H1 (cell line): ENCODE measurements around the gene FOXP2. TPM values are rescaled to one million over a fixed set of nuclear protein-coding genes. Genes with fewer than 3 reads are reported as not detected.

ENCODE experiments used
- EP300 ChIP-seq, 2 experiments: IDR thresholded peaks; 1 replicate in 1 of 2; 2 replicates in 1 of 2; pipeline ENCODE4 v1.6.1; 2011 to 2012; ENCODE audit warnings: low read depth in 2 of 2, low read length in 2 of 2, mild to moderate bottlenecking in 2 of 2, borderline replicate concordance in 1 of 2, inconsistent platforms in 1 of 2, moderate library complexity in 1 of 2
- EZH2 ChIP-seq: fragments of 200-600 bp; sonication (generic); IDR thresholded peaks from 2 replicates; pipeline ENCODE4 v1.7.1; 2012; ENCODE audit warnings: low read depth, mild to moderate bottlenecking, moderate library complexity, low read length, inconsistent platforms; ENCODE audit not compliant: severe bottlenecking
- HDAC2 ChIP-seq, 2 experiments: fragments of 300-600 bp in 1 of 2; sonication (generic) in 1 of 2; IDR thresholded peaks; 2 replicates each; pipeline ENCODE4 v1.6.1; 2011 to 2012; ENCODE audit warnings: low read depth in 2 of 2, low read length in 2 of 2, mild to moderate bottlenecking in 2 of 2, moderate library complexity in 2 of 2, borderline replicate concordance in 1 of 2, inconsistent platforms in 1 of 2
- JUND ChIP-seq: IDR thresholded peaks from 2 replicates; pipeline ENCODE4 v1.6.1; 2011; ENCODE audit warnings: mild to moderate bottlenecking, improper control_type of control experiment, low read length
- KDM1A ChIP-seq: fragments of 200-600, 300-600 bp; sonication (generic); IDR thresholded peaks from 2 replicates; pipeline ENCODE4 v1.7.1; 2016; ENCODE audit warnings: mild to moderate bottlenecking, low read length, borderline replicate concordance
- SIX5 ChIP-seq: IDR thresholded peaks from 2 replicates; pipeline ENCODE4 v1.6.1; 2011; ENCODE audit warnings: mild to moderate bottlenecking, low read depth, low read length
- polyA plus RNA-seq, 7 experiments: library from polyadenylated mRNA; depleted of rRNA in 3 of 7; stranded (reverse) in 5 of 7; unstranded in 2 of 7; fragments of >200 nt in 5 of 7; fragments of 200-250 nt in 2 of 7; gene quantifications; 1 replicate in 5 of 7; 2 replicates in 1 of 7; 4 replicates in 1 of 7; pipeline versions ENCODE4 v1.2.1 to v1.2.3, GENCODE V29; 2011 to 2013; ENCODE audit warnings: missing spikeins in 2 of 7, mixed read lengths in 2 of 7
- total RNA-seq: library from RNA; stranded (reverse); fragmentation: NEBNext Ultra II Directional; extraction: Animal tissue kit (Norgen Biotek cat#: 25700); gene quantifications from 2 replicates; pipeline ENCODE4 v1.2.1, GENCODE V29; 2021
- TF ChIP-seq, protein P1 (sequence below): fragments of 300-600 bp; sonication (generic); IDR thresholded peaks from 2 replicates; pipeline ENCODE4 v1.7.1; 2012; ENCODE audit warnings: low read length, moderate library complexity, mild to moderate bottlenecking, inconsistent platforms; ENCODE audit not compliant: insufficient replicate concordance

Gene FOXP2
- total and polyA plus RNA-seq, 2 of the 8 experiments (the other 6 are each of a cell fraction or from before 2014, with no cell fraction given) = 0.09 to 0.43 TPM

DNA sequence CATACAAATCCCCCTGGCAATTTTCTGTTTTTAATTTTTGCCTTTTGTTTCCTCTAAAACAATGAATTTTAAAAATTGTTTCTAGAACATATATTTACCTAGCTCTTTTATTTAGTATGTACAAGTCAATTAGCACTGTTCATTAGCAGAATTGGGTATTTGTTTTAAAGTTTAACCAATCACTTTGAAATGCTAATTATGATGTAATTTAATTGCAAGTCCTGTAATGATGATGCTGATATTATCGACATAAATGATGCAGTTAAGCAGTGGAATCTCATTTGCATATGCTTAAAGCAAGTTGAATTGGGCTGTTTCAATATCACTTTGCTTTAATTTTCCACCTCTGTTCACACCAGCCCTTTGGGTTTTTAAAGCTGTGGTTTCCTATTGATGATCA, 2.7 kb downstream of the FOXP2 start (continued):
- TF ChIP-seq, protein P1, sequence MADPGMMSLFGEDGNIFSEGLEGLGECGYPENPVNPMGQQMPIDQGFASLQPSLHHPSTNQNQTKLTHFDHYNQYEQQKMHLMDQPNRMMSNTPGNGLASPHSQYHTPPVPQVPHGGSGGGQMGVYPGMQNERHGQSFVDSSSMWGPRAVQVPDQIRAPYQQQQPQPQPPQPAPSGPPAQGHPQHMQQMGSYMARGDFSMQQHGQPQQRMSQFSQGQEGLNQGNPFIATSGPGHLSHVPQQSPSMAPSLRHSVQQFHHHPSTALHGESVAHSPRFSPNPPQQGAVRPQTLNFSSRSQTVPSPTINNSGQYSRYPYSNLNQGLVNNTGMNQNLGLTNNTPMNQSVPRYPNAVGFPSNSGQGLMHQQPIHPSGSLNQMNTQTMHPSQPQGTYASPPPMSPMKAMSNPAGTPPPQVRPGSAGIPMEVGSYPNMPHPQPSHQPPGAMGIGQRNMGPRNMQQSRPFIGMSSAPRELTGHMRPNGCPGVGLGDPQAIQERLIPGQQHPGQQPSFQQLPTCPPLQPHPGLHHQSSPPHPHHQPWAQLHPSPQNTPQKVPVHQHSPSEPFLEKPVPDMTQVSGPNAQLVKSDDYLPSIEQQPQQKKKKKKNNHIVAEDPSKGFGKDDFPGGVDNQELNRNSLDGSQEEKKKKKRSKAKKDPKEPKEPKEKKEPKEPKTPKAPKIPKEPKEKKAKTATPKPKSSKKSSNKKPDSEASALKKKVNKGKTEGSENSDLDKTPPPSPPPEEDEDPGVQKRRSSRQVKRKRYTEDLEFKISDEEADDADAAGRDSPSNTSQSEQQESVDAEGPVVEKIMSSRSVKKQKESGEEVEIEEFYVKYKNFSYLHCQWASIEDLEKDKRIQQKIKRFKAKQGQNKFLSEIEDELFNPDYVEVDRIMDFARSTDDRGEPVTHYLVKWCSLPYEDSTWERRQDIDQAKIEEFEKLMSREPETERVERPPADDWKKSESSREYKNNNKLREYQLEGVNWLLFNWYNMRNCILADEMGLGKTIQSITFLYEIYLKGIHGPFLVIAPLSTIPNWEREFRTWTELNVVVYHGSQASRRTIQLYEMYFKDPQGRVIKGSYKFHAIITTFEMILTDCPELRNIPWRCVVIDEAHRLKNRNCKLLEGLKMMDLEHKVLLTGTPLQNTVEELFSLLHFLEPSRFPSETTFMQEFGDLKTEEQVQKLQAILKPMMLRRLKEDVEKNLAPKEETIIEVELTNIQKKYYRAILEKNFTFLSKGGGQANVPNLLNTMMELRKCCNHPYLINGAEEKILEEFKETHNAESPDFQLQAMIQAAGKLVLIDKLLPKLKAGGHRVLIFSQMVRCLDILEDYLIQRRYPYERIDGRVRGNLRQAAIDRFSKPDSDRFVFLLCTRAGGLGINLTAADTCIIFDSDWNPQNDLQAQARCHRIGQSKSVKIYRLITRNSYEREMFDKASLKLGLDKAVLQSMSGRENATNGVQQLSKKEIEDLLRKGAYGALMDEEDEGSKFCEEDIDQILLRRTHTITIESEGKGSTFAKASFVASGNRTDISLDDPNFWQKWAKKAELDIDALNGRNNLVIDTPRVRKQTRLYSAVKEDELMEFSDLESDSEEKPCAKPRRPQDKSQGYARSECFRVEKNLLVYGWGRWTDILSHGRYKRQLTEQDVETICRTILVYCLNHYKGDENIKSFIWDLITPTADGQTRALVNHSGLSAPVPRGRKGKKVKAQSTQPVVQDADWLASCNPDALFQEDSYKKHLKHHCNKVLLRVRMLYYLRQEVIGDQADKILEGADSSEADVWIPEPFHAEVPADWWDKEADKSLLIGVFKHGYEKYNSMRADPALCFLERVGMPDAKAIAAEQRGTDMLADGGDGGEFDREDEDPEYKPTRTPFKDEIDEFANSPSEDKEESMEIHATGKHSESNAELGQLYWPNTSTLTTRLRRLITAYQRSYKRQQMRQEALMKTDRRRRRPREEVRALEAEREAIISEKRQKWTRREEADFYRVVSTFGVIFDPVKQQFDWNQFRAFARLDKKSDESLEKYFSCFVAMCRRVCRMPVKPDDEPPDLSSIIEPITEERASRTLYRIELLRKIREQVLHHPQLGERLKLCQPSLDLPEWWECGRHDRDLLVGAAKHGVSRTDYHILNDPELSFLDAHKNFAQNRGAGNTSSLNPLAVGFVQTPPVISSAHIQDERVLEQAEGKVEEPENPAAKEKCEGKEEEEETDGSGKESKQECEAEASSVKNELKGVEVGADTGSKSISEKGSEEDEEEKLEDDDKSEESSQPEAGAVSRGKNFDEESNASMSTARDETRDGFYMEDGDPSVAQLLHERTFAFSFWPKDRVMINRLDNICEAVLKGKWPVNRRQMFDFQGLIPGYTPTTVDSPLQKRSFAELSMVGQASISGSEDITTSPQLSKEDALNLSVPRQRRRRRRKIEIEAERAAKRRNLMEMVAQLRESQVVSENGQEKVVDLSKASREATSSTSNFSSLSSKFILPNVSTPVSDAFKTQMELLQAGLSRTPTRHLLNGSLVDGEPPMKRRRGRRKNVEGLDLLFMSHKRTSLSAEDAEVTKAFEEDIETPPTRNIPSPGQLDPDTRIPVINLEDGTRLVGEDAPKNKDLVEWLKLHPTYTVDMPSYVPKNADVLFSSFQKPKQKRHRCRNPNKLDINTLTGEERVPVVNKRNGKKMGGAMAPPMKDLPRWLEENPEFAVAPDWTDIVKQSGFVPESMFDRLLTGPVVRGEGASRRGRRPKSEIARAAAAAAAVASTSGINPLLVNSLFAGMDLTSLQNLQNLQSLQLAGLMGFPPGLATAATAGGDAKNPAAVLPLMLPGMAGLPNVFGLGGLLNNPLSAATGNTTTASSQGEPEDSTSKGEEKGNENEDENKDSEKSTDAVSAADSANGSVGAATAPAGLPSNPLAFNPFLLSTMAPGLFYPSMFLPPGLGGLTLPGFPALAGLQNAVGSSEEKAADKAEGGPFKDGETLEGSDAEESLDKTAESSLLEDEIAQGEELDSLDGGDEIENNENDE = no peak
- no peak for TF ChIP-seq EZH2
- no peak for TF ChIP-seq EP300 (IDR thresholded peaks at IDR 0.05; ENCODE audit: borderline replicate concordance in 1 of 2, low read depth in 2 of 2, low read length in 2 of 2)
- no peak for TF ChIP-seq SIX5
- TF ChIP-seq JUND = no peak
- TF ChIP-seq HDAC2 (IDR thresholded peaks at IDR 0.05; ENCODE audit: borderline replicate concordance in 1 of 2, low read depth in 2 of 2, low read length in 2 of 2) = no peak
- no peak for TF ChIP-seq KDM1A
